Astrocyte (in vitro differentiated cells and primary cell): ENCODE results near the gene SF1. TPM values are rescaled to one million over a fixed set of nuclear protein-coding genes. Genes with fewer than 3 reads are reported as not detected.
"Not testable (repeated sequence)": the region's sequence is repeated elsewhere in the genome, so short reads cannot be mapped to it uniquely, and the experiment has no call there.

ENCODE experiments used
- DNase-seq: peaks from one replicate; pipeline ENCODE4 v3.0.0-alpha.2; 2010; ENCODE audit warnings: low read depth
- FAIRE-seq: peaks from 2 replicates; lab custom pipeline; 2011; peaks lifted over from hg19 to GRCh38; lab: Jason Lieb, UNC
- H2AFZ ChIP-seq: 2 replicates; pipeline ENCODE4 v1.6.0; 2012; ENCODE audit warnings: low read depth, low read length, inconsistent platforms
- H3K27ac ChIP-seq: 2 replicates; pipeline ENCODE4 v1.5.1; 2011; ENCODE audit warnings: low read depth, low read length, inconsistent platforms
- H3K27me3 ChIP-seq: 2 replicates; pipeline ENCODE4 v1.6.0; 2011; ENCODE audit warnings: low read length, inconsistent platforms; ENCODE audit not compliant: insufficient read depth
- H3K36me3 ChIP-seq: 2 replicates; pipeline ENCODE4 v1.5.1; 2011; ENCODE audit warnings: low read length, inconsistent platforms; ENCODE audit not compliant: insufficient read depth
- H3K4me1 ChIP-seq: 2 replicates; pipeline ENCODE4 v1.5.1; 2011; ENCODE audit warnings: low read length, inconsistent platforms; ENCODE audit not compliant: insufficient read depth
- H3K4me2 ChIP-seq: 2 replicates; pipeline ENCODE4 v1.6.0; 2012; ENCODE audit warnings: low read length, inconsistent platforms
- H3K4me3 ChIP-seq: 2 replicates; pipeline ENCODE4 v1.5.1; 2011; ENCODE audit warnings: low read depth, mild to moderate bottlenecking, low read length, inconsistent platforms; ENCODE audit not compliant: insufficient read depth
- H3K79me2 ChIP-seq: 2 replicates; pipeline ENCODE4 v1.6.0; 2012; ENCODE audit warnings: mild to moderate bottlenecking, low read length, inconsistent platforms; ENCODE audit not compliant: insufficient read depth
- H3K9ac ChIP-seq: 2 replicates; pipeline ENCODE4 v1.6.0; 2012; ENCODE audit warnings: mild to moderate bottlenecking, low read length, inconsistent platforms
- H3K9me3 ChIP-seq: 2 replicates; pipeline ENCODE4 v1.5.1; 2012; ENCODE audit warnings: low read depth, mild to moderate bottlenecking, low read length, inconsistent platforms; ENCODE audit not compliant: insufficient read depth
- H4K20me1 ChIP-seq: 2 replicates; pipeline ENCODE4 v1.6.0; 2012; ENCODE audit warnings: low read length, inconsistent platforms; ENCODE audit not compliant: insufficient read depth
- H3K27ac Mint-ChIP-seq: one replicate; pipeline ENCODE4 v1.8.0; 2021; ENCODE audit warnings: mild to moderate bottlenecking, mixed read lengths; ENCODE audit not compliant: unreplicated experiment
- H3K27me3 Mint-ChIP-seq: one replicate; pipeline ENCODE4 v1.8.0; 2021; ENCODE audit warnings: low read depth, mixed read lengths; ENCODE audit not compliant: unreplicated experiment
- H3K36me3 Mint-ChIP-seq: one replicate; pipeline ENCODE4 v1.8.0; 2021; ENCODE audit warnings: low read depth, mixed read lengths; ENCODE audit not compliant: unreplicated experiment
- H3K4me1 Mint-ChIP-seq: one replicate; pipeline ENCODE4 v1.8.0; 2021; ENCODE audit warnings: low read depth, mixed read lengths; ENCODE audit not compliant: unreplicated experiment
- H3K4me3 Mint-ChIP-seq: one replicate; pipeline ENCODE4 v1.8.0; 2021; ENCODE audit warnings: mild to moderate bottlenecking, moderate library complexity, mixed read lengths; ENCODE audit not compliant: unreplicated experiment
- H3K9me3 Mint-ChIP-seq: one replicate; pipeline ENCODE4 v1.8.0; 2021; ENCODE audit warnings: mild to moderate bottlenecking, mixed read lengths; ENCODE audit not compliant: unreplicated experiment
- EZH2 ChIP-seq: IDR thresholded peaks from 2 replicates; pipeline ENCODE4 v1.6.1; 2012; ENCODE audit warnings: mild to moderate bottlenecking, low read length, inconsistent platforms; ENCODE audit not compliant: insufficient read depth
- total RNA-seq: library from RNA; stranded (reverse); gene quantifications from 2 replicates; pipeline ENCODE4 v1.2.1, GENCODE V29; 2021
- TF ChIP-seq, protein P1 (sequence below): IDR thresholded peaks from 2 replicates; pipeline ENCODE4 v1.5.1; 2011; ENCODE audit warnings: low read depth, mild to moderate bottlenecking, inconsistent platforms, low read length, moderate library complexity; ENCODE audit not compliant: insufficient read depth

The SF1 gene
- total RNA-seq, 1 donor from 2014 or later: 215 TPM

DNA sequence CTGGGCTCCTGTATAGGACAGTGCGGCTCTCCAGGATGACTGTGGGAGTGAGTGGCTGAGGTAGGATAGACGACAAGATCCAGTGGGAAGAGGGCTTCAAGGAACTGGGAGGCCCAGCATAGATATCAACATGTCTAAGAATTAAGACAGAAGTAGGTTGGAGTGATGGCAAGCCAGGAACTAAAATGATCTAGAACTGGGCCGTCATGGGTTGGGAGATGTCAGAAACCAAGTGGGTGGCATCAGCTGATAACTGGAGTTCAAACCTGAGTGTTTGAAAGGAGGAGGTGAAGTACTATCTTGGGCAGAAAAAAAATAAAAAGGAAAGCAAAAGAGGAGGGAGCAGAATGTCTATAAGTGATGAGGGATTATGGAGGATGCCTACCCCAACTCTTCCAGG is 39.1 kb upstream of the SF1 start:
- H3K27me3 Mint-ChIP-seq: peaks cover 5% of the 10 kb centered on the region
- no peak overlapping the region for H3K4me3 Mint-ChIP-seq
- H3K9ac ChIP-seq: no peak overlapping the region
- no peaks in the 10 kb centered on the region for H3K27me3 ChIP-seq
- no peak overlapping the region for H3K27ac ChIP-seq
- no peaks in the 10 kb centered on the region for H3K36me3 Mint-ChIP-seq
- H3K79me2 ChIP-seq: no peaks in the 10 kb centered on the region
- no peak overlapping the region for H2AFZ ChIP-seq
- no peaks in the 10 kb centered on the region for H3K9me3 Mint-ChIP-seq
- no peak for DNase-seq
- TF ChIP-seq EZH2: no peak
- TF ChIP-seq, protein P1, sequence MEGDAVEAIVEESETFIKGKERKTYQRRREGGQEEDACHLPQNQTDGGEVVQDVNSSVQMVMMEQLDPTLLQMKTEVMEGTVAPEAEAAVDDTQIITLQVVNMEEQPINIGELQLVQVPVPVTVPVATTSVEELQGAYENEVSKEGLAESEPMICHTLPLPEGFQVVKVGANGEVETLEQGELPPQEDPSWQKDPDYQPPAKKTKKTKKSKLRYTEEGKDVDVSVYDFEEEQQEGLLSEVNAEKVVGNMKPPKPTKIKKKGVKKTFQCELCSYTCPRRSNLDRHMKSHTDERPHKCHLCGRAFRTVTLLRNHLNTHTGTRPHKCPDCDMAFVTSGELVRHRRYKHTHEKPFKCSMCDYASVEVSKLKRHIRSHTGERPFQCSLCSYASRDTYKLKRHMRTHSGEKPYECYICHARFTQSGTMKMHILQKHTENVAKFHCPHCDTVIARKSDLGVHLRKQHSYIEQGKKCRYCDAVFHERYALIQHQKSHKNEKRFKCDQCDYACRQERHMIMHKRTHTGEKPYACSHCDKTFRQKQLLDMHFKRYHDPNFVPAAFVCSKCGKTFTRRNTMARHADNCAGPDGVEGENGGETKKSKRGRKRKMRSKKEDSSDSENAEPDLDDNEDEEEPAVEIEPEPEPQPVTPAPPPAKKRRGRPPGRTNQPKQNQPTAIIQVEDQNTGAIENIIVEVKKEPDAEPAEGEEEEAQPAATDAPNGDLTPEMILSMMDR: no peak
- H3K36me3 ChIP-seq: no peaks in the 10 kb centered on the region
- no peaks in the 10 kb centered on the region for H3K9me3 ChIP-seq
- no peaks in the 10 kb centered on the region for H3K4me1 ChIP-seq
- no peak for FAIRE-seq
- no peaks in the 10 kb centered on the region for H4K20me1 ChIP-seq
- H3K4me1 Mint-ChIP-seq: no peaks in the 10 kb centered on the region
- no peak overlapping the region for H3K4me2 ChIP-seq
- no peak overlapping the region for H3K27ac Mint-ChIP-seq
- no peak overlapping the region for H3K4me3 ChIP-seq

DNA sequence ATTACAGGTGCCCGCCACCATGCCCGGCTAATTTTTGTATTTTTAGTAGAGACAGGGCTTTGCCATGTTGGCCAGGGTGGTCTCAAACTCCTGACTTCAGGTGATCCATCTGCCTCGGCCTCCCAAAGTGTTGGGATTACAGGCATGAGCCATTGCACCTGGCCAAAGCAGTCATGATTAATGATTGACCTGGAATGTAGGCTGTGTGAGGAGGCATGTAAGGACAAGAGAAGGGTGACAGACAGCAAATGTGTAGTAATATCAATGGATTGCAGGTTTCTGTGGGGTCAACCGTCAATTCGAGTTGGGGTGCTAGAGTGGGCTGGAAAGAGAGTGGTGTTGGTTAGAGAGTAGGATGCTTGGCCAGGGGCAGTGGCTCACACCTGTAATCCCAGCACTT is 37.1 kb upstream of the SF1 start:
- H3K36me3 Mint-ChIP-seq, H4K20me1 ChIP-seq, H3K9me3 Mint-ChIP-seq, H3K27me3 ChIP-seq, H3K36me3 ChIP-seq, H3K4me2 ChIP-seq, H3K9me3 ChIP-seq, H3K27ac ChIP-seq, H3K4me1 ChIP-seq, H3K4me3 Mint-ChIP-seq, H3K27ac Mint-ChIP-seq, H3K9ac ChIP-seq, H3K79me2 ChIP-seq, H2AFZ ChIP-seq, DNase-seq, FAIRE-seq, H3K4me3 ChIP-seq, H3K27me3 Mint-ChIP-seq, H3K4me1 Mint-ChIP-seq: not testable (repeated sequence)

DNA sequence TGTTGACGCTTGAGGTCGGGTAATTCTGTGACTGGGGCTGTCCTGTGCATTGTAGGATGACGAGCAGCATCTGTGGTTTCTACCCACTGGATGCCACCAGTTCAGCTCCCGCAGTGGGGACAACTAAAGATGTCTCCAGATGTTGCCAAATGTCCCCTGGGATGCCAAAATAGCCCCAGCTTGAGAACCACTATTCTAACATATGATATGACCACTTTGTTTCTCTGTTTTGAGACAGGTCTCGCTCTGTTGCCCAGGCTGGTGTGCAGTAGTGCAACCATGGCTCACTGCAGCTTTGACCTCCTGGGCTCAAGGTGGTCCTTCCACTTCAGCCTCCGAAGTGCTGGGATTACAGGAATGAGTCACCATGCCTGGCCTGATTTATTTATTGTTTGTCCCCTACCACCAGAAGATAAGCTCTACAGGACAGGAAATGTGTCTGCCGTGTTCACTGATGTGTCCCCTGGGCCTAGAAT is 36.4 kb upstream of the SF1 start:
- Histone ChIP-seq H4K20me1 (no peaks in the 10 kb centered on the region), H3K79me2 (peaks cover 6% of the 10 kb centered on the region), H3K9ac (no peak overlapping the region), H3K4me2 (no peak overlapping the region), H3K36me3 (no peaks in the 10 kb centered on the region), H3K4me3 (no peak overlapping the region), H3K27ac (no peak overlapping the region), H3K4me1 (peaks cover 1% of the 10 kb centered on the region), H2AFZ (no peak overlapping the region), H3K9me3 (no peaks in the 10 kb centered on the region), H3K27me3 (no peaks in the 10 kb centered on the region)
- Mint-ChIP-seq H3K27ac (no peak overlapping the region), H3K27me3 (peaks cover 5% of the 10 kb centered on the region), H3K4me3 (no peak overlapping the region), H3K9me3 (no peaks in the 10 kb centered on the region), H3K4me1 (no peaks in the 10 kb centered on the region), H3K36me3 (no peaks in the 10 kb centered on the region)
- TF ChIP-seq EZH2: no peak
- TF ChIP-seq, protein P1: no peak
- DNase-seq (no peak), FAIRE-seq (no peak)
